SK-N-SH (cell line): Measurements from ENCODE around the gene TTC28. TPM values are rescaled to one million over a fixed set of nuclear protein-coding genes. Genes with fewer than 3 reads are reported as not detected.
A peak's percentile ranks its signal among the peaks of the same experiment; 100 is the strongest.

Experiments
- CTCF ChIA-PET: fragments of 300-600, 350-600 bp; formaldehyde crosslinking; extraction: SDS; loops from one replicate; lab custom pipeline; 2021; lab: Yijun Ruan, JAX
- POLR2A ChIA-PET: fragments of 350-600 bp; sonication (Branson Sonifier 250); formaldehyde crosslinking; extraction: SDS; loops from one replicate; lab custom pipeline; 2020; ENCODE audit warnings: antibody characterized with exemption, inconsistent platforms; lab: Yijun Ruan, JAX
- DNase-seq: peaks from one replicate; pipeline ENCODE4 v3.0.0; 2012
- H2AFZ ChIP-seq: fragments of 200-600 bp; sonication (generic); 2 replicates; pipeline ENCODE4 v1.8.1; 2016; ENCODE audit warnings: antibody characterized with exemption, mild to moderate bottlenecking, low read depth
- H3F3A ChIP-seq: fragments of 200-600 bp; sonication (generic); replicated peaks from 2 replicates; pipeline ENCODE3; 2016; ENCODE audit warnings: antibody characterized with exemption, mild to moderate bottlenecking; ENCODE audit not compliant: insufficient read depth
- H3K27ac ChIP-seq, 2 experiments: fragments of 200-500 bp in 1 of 2; fragments of 200-600 bp in 1 of 2; sonication (Bioruptor generic) in 1 of 2; sonication (generic), shearing (Covaris generic) in 1 of 2; 2 replicates each; pipeline versions ENCODE4 v1.5.1 to v1.6.1; 2014 to 2016; ENCODE audit warnings: low read depth in 2 of 2, inconsistent platforms in 1 of 2, low read length in 1 of 2, mild to moderate bottlenecking in 1 of 2, mixed read lengths in 1 of 2
- H3K27me3 ChIP-seq: fragments of 200-600 bp; sonication (generic), shearing (Covaris generic); 2 replicates; pipeline ENCODE4 v1.6.1; 2016; ENCODE audit warnings: mixed run types; ENCODE audit not compliant: insufficient read depth
- H3K36me3 ChIP-seq, 2 experiments: fragments of 200-500 bp in 1 of 2; fragments of 200-600 bp in 1 of 2; sonication (Bioruptor generic) in 1 of 2; sonication (generic) in 1 of 2; replicated peaks in 1 of 2; 2 replicates each; pipeline versions ENCODE3 to v1.5.1; 2014 to 2016; ENCODE audit warnings: low read length in 1 of 2, mild to moderate bottlenecking in 1 of 2; ENCODE audit not compliant: insufficient read depth in 2 of 2, control insufficient read depth in 1 of 2
- H3K4me1 ChIP-seq, 2 experiments: fragments of 200-500 bp in 1 of 2; fragments of 200-600 bp in 1 of 2; sonication (Bioruptor generic) in 1 of 2; sonication (generic), shearing (Covaris generic) in 1 of 2; 2 replicates each; pipeline versions ENCODE4 v1.5.1 to v1.6.1; 2014 to 2016; ENCODE audit warnings: low read depth in 1 of 2, low read length in 1 of 2, mixed run types in 1 of 2; ENCODE audit not compliant: insufficient read depth in 2 of 2, control insufficient read depth in 1 of 2
- H3K4me2 ChIP-seq: fragments of 200-600 bp; sonication (generic), shearing (Covaris generic); 2 replicates; pipeline ENCODE4 v1.6.1; 2017; ENCODE audit warnings: mixed run types
- H3K4me3 ChIP-seq, 2 experiments: fragments of 200-500 bp in 1 of 2; fragments of 200-600 bp in 1 of 2; sonication (Bioruptor generic) in 1 of 2; sonication (generic), shearing (Covaris generic) in 1 of 2; 2 replicates each; pipeline versions ENCODE4 v1.5.1 to v1.8.1; 2014 to 2016; ENCODE audit warnings: low read depth in 2 of 2, inconsistent platforms in 1 of 2, low read length in 1 of 2, mild to moderate bottlenecking in 1 of 2, mixed read lengths in 1 of 2, moderate library complexity in 1 of 2
- H3K79me2 ChIP-seq: fragments of 200-600 bp; sonication (generic); 2 replicates; pipeline ENCODE4 v1.8.1; 2017; ENCODE audit warnings: mild to moderate bottlenecking; ENCODE audit not compliant: insufficient read depth
- H3K9ac ChIP-seq: fragments of 200-600 bp; sonication (generic); 2 replicates; pipeline ENCODE4 v1.6.1; 2017; ENCODE audit warnings: mixed run types
- H3K9me2 ChIP-seq: fragments of 200-600 bp; sonication (generic); 2 replicates; pipeline ENCODE4 v1.6.1; 2017; ENCODE audit warnings: mixed run types
- H3K9me3 ChIP-seq: fragments of 200-600 bp; sonication (generic); 2 replicates; pipeline ENCODE4 v1.6.1; 2017; ENCODE audit warnings: mixed run types, mild to moderate bottlenecking, moderate library complexity
- H4K20me1 ChIP-seq: fragments of 200-600 bp; sonication (generic); 2 replicates; pipeline ENCODE4 v1.6.1; 2017; ENCODE audit warnings: mild to moderate bottlenecking, mixed run types; ENCODE audit not compliant: insufficient read depth
- CHD2 ChIP-seq: fragments of 150-350 bp; IDR thresholded peaks from 2 replicates; pipeline ENCODE4 v1.6.1; 2018; ENCODE audit warnings: low read length; ENCODE audit not compliant: partially characterized antibody
- ELF1 ChIP-seq: IDR thresholded peaks from 2 replicates; pipeline ENCODE4 v1.4.0; 2012
- EZH2phosphoT487 ChIP-seq: fragments of 200-600 bp; sonication (generic); IDR thresholded peaks from 2 replicates; pipeline ENCODE4 v1.6.1; 2017; ENCODE audit warnings: low read depth, mixed run types, mild to moderate bottlenecking, antibody characterized with exemption, moderate library complexity, borderline replicate concordance
- FOSL2 ChIP-seq: IDR thresholded peaks from 2 replicates; pipeline ENCODE4 v1.4.0; 2012; ENCODE audit warnings: low read depth, mild to moderate bottlenecking, moderate library complexity, borderline replicate concordance
- FOXJ3 ChIP-seq: sonication (generic); formaldehyde crosslinking; IDR thresholded peaks from 2 replicates; pipeline ENCODE4 v1.5.1; 2020; ENCODE audit warnings: mild to moderate bottlenecking, missing genetic modification reagents
- FOXM1 ChIP-seq: IDR thresholded peaks from 2 replicates; pipeline ENCODE4 v1.4.0; 2012; ENCODE audit warnings: low read depth, mild to moderate bottlenecking
- JUND ChIP-seq: IDR thresholded peaks from 2 replicates; pipeline ENCODE4 v1.4.0; 2012
- MAX ChIP-seq: IDR thresholded peaks from 2 replicates; pipeline ENCODE4 v1.4.0; 2012; ENCODE audit warnings: low read depth
- MXI1 ChIP-seq: IDR thresholded peaks from 2 replicates; pipeline ENCODE4 v1.6.1; 2012; ENCODE audit warnings: mild to moderate bottlenecking, low read depth, low read length, improper control_type of control experiment
- PBX3 ChIP-seq: IDR thresholded peaks from 2 replicates; pipeline ENCODE4; 2012
- POLR2AphosphoS5 ChIP-seq: IDR thresholded peaks from 2 replicates; pipeline ENCODE4 v1.6.1; 2012; ENCODE audit warnings: low read depth, low read length
- RAD21 ChIP-seq: IDR thresholded peaks from 2 replicates; pipeline ENCODE4 v1.6.1; 2012; ENCODE audit warnings: mild to moderate bottlenecking, low read length
- RFX5 ChIP-seq: IDR thresholded peaks from 2 replicates; pipeline ENCODE4 v1.6.1; 2012; ENCODE audit warnings: mild to moderate bottlenecking, improper control_type of control experiment, low read length
- SIN3A ChIP-seq: IDR thresholded peaks from 2 replicates; pipeline ENCODE4 v1.6.1; 2012; ENCODE audit warnings: low read depth, mild to moderate bottlenecking, low read length, moderate library complexity, borderline replicate concordance
- SMC3 ChIP-seq: IDR thresholded peaks from 2 replicates; pipeline ENCODE4 v1.6.1; 2012; ENCODE audit warnings: low read depth, low read length, improper control_type of control experiment
- TAF1 ChIP-seq: IDR thresholded peaks from 2 replicates; pipeline ENCODE4 v1.6.1; 2012; ENCODE audit warnings: low read depth, mild to moderate bottlenecking, low read length, moderate library complexity, borderline replicate concordance
- TCF12 ChIP-seq: IDR thresholded peaks from 2 replicates; pipeline ENCODE4 v1.4.0; 2012
- TEAD4 ChIP-seq: IDR thresholded peaks from 2 replicates; pipeline ENCODE4 v1.4.0; 2012; ENCODE audit warnings: mild to moderate bottlenecking, borderline replicate concordance; ENCODE audit not compliant: insufficient read depth
- USF1 ChIP-seq: IDR thresholded peaks from 2 replicates; pipeline ENCODE4 v1.4.0; 2012; ENCODE audit warnings: low read depth, borderline replicate concordance
- YY1 ChIP-seq: IDR thresholded peaks from 2 replicates; pipeline ENCODE4 v1.4.0; 2012; ENCODE audit warnings: low read depth, mild to moderate bottlenecking
- WGBS: methylation state at CpG from one replicate; pipeline ENCODE4 v1.1.6; 2017; ENCODE audit warnings: low lambda C conversion rate; 5-methylcytosine and 5-hydroxymethylcytosine counted together
- polyA plus RNA-seq, 3 experiments: library from polyadenylated mRNA; depleted of rRNA; stranded (reverse); fragments of >200 nt; gene quantifications; 2 replicates each; pipeline ENCODE4 v1.2.3, GENCODE V29; 2012
- TF ChIP-seq, protein P1 (sequence below): fragments of 150-350 bp; IDR thresholded peaks from 2 replicates; pipeline ENCODE4 v1.6.1; 2017; ENCODE audit warnings: antibody characterized with exemption, low read length, low read depth, borderline replicate concordance
- TF ChIP-seq, protein P2 (sequence below): fragments of 150-350 bp; IDR thresholded peaks from 2 replicates; pipeline ENCODE4 v1.6.1; 2016; ENCODE audit warnings: mild to moderate bottlenecking, low read depth, low read length

TTC28 gene
- polyA plus RNA-seq, 1 of the 3 experiments (the other 2 are of a cell fraction): 5.9 TPM

- H2AFZ ChIP-seq: no peak overlapping the region
- H3K9me2 ChIP-seq: no peaks in the 10 kb centered on the region
- H3K9me3 ChIP-seq: no peaks in the 10 kb centered on the region
- 96% methylated on average over 11 of the region's 11 CpGs for WGBS
- H3K79me2 ChIP-seq: peaks cover 3% of the 10 kb centered on the region
- TF ChIP-seq SMC3 (no peak), ELF1 (no peak), TEAD4 (no peak), RFX5 (no peak), FOXM1 (no peak), EZH2phosphoT487 (no peak), MXI1 (no peak), CHD2 (no peak), USF1 (no peak), RAD21 (no peak), FOSL2 (no peak), FOXJ3 (CRISPR knock-in tag) (no peak), YY1 (no peak), SIN3A (no peak)
- TF ChIP-seq, protein P1, sequence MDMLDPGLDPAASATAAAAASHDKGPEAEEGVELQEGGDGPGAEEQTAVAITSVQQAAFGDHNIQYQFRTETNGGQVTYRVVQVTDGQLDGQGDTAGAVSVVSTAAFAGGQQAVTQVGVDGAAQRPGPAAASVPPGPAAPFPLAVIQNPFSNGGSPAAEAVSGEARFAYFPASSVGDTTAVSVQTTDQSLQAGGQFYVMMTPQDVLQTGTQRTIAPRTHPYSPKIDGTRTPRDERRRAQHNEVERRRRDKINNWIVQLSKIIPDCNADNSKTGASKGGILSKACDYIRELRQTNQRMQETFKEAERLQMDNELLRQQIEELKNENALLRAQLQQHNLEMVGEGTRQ: no peak
- CTCF ChIA-PET: interaction anchor here (1.1 to 1.3 kb wide), 2 partner anchors 143 to 244 kb away, joined by 3 to 4 read pairs; no protein-coding TSS in a partner anchor
- POLR2A ChIA-PET: no interaction called here
- H3K27me3 ChIP-seq: no peaks in the 10 kb centered on the region
- H3K4me3 ChIP-seq: no peak overlapping the region
- H3K36me3 ChIP-seq: no peaks in the 10 kb centered on the region
- no peak overlapping the region for H3K27ac ChIP-seq
- no peak for DNase-seq
- peaks cover 5% of the 10 kb centered on the region for H3F3A ChIP-seq
- H4K20me1 ChIP-seq: no peaks in the 10 kb centered on the region
- no peak overlapping the region for H3K9ac ChIP-seq
- H3K4me1 ChIP-seq: peaks cover 8 to 19% of the 10 kb centered on the region in 2 experiments; a peak in 3 of 4 replicates
- no peak overlapping the region for H3K4me2 ChIP-seq
These were observed 94.3 kb downstream of the TTC28 start for GRCh38 chr22:28585324-28585723.

GRCh38 chr22:28582806-28583205 lies 96.8 kb downstream of the TTC28 start:
- peak; percentile 33; the same call in 1 of the 2 replicates for TF ChIP-seq PBX3
- TF ChIP-seq MXI1: no peak
- TF ChIP-seq TCF12: peak; percentile 92
- peak; percentile 60; the same call in 1 of the 2 replicates for TF ChIP-seq USF1
- no peak for TF ChIP-seq TAF1
- TF ChIP-seq, protein P2, sequence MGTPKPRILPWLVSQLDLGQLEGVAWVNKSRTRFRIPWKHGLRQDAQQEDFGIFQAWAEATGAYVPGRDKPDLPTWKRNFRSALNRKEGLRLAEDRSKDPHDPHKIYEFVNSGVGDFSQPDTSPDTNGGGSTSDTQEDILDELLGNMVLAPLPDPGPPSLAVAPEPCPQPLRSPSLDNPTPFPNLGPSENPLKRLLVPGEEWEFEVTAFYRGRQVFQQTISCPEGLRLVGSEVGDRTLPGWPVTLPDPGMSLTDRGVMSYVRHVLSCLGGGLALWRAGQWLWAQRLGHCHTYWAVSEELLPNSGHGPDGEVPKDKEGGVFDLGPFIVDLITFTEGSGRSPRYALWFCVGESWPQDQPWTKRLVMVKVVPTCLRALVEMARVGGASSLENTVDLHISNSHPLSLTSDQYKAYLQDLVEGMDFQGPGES: no peak
- peak; percentile 26; the same call in 1 of the 2 replicates for TF ChIP-seq JUND
- TF ChIP-seq POLR2AphosphoS5: peak; percentile 17; the same call in 1 of the 2 replicates
- 0 out of 2 replicates have a peak, but pooled peaks have one; percentile 20 for TF ChIP-seq MAX
- TF ChIP-seq, all 33 proteins: peak for 6
- peak overlapping the region; percentile 67 to 78; a peak in 3 of 4 replicates for H3K27ac ChIP-seq
- DNase-seq: peak; percentile 45
- H3K9me2 ChIP-seq: no peaks in the 10 kb centered on the region
- H4K20me1 ChIP-seq: no peaks in the 10 kb centered on the region
- H3K9me3 ChIP-seq: no peaks in the 10 kb centered on the region
- H3K9ac ChIP-seq: peak overlapping the region; percentile 39; the same call in 1 of the 2 replicates
- peak overlapping the region; percentile 14; the same call in 1 of the 2 replicates for H3K4me2 ChIP-seq
- H3F3A ChIP-seq: peaks cover 5% of the 10 kb centered on the region
- H3K4me3 ChIP-seq: no peak overlapping the region
- no peak overlapping the region for H2AFZ ChIP-seq
- CTCF ChIA-PET: interaction anchor here (0.6 to 1.6 kb wide), 4 partner anchors 11 to 704 kb away, joined by 3 to 4 read pairs (median 3); no protein-coding TSS in a partner anchor
- WGBS: 53% methylated on average over 3 of the region's 3 CpGs
- H3K36me3 ChIP-seq: no peaks in the 10 kb centered on the region
- peaks cover 8 to 19% of the 10 kb centered on the region in 2 experiments; a peak in 3 of 4 replicates for H3K4me1 ChIP-seq
- H3K27me3 ChIP-seq: no peaks in the 10 kb centered on the region
- POLR2A ChIA-PET: no interaction called here
- H3K79me2 ChIP-seq: no peaks in the 10 kb centered on the region; the same call in none of the 2 replicates
